GM21381 (cell line): ENCODE results near the gene TTC12.

Source experiments
- ATAC-seq: cut with Tn5 transposase; IDR thresholded peaks from one replicate; pipeline ENCODE4 v1.9.1; 2021; ENCODE audit warnings: mild to moderate bottlenecking, moderate library complexity; ENCODE audit not compliant: unreplicated experiment

TTC12 gene

DNA sequence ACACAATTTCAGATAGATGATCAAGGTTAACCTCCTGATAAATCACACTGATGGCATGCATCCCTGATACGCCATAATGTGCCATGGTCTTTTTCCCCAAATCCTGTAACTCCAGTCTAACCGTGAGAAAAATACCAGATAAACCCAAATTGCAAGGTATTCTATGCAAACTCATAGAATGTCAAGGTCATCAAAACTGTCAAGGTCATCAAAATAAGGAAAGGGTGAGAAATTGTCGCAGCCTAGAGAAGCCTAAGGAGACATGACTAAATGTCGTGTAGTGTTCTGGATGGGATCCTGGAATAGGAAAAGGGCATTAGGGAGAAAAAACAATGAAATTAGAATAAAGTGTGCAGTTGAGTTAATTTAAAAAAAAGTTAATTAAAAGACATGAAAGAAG lies 4.7 kb downstream of the TTC12 start:
- ATAC-seq: no peak

DNA sequence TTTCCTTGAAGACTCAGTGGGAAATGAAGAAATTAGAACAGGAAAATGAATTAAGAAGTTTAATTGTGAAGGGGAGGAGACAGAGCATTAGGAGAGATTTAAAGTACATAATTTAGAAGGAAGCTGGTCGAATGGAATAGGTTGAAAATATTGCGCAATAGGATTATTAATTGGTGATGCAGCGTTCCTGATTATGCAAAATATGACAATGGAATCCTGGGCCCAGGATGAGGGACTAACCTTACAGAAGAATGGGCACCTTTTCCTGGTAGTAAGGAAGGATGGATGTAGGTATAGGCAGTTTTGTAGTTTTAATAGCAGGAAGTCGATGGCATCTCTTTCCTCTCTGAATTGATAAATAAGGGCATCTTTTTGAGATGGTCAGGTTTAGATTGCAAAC lies 7.8 kb downstream of the TTC12 start:
- no peak for ATAC-seq

DNA sequence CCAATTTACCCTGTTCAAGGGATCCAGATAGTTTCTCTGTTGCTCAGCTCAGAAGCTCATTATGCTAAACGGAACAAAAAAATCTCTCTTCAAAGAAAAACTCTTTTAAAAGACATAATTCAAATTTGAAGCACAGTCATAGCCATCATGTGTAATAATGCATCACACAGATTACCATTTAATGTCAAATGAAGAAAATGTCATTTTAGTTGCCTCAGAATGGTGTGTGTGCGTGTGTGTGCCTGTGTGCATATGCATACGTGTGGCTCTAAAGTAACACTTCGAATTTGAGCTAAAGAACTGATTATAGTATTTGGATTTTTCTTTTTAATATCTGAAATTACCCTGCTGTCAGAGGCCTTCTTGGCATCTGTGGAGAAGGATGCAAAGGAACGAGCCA lies 9.9 kb downstream of the TTC12 start:
- no peak for ATAC-seq

- no peak for ATAC-seq
These were observed 15.3 kb downstream of the TTC12 start for GRCh38 chr11:113329725-113330124.

GRCh38 chr11:113331441-113331840 lies 17.1 kb downstream of the TTC12 start:
- ATAC-seq: no peak

DNA sequence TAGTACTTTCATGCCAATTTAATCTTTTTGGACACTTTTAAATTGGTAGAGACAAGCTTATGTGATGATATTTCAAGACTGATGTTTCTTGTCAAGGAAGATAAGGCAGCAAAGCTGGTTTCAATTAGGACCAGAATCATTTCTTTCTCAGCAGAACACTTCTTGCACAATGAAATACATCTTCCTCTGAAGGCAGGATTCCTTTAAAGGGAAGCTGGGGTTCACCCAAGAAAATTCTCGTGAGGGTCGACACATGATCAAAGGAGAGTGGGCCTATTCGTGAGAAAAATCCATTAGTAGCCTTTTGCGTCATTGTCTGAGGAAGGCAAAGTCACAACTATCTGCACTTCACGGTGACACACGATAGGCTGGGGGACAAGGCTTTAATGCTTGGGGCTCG lies 17.6 kb downstream of the TTC12 start:
- ATAC-seq: no peak

- no peak for ATAC-seq
These were observed 18.4 kb downstream of the TTC12 start for GRCh38 chr11:113332638-113333329.

DNA sequence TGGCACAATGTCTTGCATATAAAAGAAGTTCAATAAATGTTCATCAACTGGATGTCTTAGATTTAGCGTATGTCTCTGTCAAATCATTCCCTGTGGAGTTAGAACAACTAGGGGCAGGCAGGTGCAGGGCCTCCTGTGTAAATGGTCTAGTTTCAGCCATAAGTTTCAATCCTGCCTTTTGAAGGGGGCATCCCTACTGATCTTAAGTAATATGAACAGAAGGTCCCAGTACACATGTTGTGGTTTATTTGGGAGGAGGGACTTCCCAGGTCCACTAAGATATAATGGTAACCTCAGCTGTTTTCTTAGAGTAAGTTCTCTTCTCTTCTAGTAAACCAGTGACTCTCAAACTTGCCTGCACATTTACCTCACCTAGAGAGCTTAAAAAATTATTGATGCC lies 19.8 kb downstream of the TTC12 start:
- ATAC-seq: no peak

DNA sequence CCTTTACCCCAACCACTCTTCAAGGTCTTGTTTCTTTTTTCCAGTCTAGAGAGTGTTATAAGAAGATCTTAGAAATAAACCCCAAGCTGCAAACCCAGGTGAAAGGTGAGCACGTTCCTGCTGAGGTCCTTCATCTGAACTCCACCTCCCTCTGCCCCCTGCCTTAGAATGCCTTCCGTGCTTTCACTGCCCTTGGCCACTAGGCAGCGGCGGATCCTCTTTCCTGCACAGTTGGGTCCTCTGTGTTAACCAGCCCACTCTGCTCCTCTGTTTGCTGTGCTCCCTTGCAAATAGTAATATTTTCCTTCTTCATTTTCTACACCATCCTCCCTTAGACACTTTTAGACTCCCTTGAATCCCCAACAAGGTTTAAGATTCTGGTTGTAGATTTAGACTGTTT lies 24.3 kb downstream of the TTC12 start:
- no peak for ATAC-seq

DNA sequence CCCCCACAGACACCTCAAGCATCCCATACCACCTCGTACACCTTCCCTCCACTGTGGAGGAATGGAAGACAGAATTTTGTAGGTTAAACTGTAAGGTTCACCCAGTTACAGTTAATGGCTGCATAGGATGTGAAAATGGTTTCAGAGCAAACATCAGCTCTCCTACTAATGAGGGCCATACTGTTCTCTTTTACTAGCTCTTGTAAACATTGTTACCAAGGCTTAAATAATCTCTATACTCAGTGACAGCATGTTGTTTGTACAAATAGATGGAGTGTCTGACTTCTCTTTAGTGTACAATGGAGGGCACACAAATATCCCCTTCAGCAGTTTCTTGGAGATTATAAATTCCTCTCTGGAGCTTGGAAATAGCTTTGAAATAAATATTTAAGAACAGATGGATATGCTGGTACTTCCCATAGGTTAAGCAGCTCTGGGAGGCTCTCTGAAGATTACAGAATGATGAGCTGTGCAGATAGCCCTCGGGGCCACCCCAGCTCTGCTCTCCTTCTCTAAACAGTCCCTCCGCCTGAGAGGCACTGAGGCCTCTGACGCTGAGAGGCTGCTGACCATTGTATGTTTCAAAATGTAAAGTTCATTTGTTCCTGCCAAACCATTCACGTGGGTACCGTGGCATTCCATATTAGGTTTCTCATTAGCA lies 25.7 kb downstream of the TTC12 start:
- ATAC-seq: no peak

GRCh38 chr11:113341388-113342165 lies 27.2 kb downstream of the TTC12 start:
- no peak for ATAC-seq

GRCh38 chr11:113345978-113346377 lies 31.6 kb downstream of the TTC12 start:
- ATAC-seq: no peak

- ATAC-seq: no peak
These were observed 35.1 kb downstream of the TTC12 start for GRCh38 chr11:113349528-113349927.

DNA sequence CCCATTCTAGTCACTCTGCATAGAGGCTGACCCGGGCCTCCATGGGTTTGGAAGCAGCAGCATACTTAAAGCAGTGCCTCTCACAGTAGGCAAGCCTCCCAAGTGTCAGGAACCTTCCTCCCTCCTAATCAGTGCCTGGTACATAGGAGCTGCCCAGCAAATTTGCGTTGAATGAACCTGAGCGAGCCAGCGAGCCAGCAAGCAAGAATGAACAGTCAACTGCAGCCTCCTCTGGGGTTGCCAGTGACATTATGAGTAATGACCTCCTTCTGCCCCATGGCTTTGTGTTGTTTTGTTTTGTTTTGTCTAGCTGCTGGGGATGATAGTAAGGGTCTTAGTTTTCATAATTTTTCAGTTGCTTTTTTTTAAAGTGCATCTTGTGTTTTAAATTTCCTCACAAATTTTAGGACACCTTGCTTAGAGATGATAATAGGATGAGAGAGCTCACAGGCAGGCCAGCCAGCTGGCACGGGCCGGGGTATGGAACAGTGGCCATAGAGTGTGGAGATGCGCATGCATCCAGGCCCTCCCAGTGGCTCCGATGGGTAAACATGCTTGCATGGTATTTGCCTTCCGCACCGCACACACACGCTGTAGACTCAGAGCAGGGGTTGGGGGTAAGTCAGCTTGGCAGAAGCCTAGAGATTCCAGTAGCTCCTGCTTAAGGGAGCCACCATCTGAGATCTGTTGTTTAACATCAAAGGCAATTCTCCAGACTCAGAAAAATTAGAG lies 36.1 kb downstream of the TTC12 start:
- no peak for ATAC-seq

- no peak for ATAC-seq
These were observed 36.7 kb downstream of the TTC12 start for GRCh38 chr11:113351068-113351450.

- no peak for ATAC-seq
These were observed 37.1 kb downstream of the TTC12 start for GRCh38 chr11:113351480-113351879.

DNA sequence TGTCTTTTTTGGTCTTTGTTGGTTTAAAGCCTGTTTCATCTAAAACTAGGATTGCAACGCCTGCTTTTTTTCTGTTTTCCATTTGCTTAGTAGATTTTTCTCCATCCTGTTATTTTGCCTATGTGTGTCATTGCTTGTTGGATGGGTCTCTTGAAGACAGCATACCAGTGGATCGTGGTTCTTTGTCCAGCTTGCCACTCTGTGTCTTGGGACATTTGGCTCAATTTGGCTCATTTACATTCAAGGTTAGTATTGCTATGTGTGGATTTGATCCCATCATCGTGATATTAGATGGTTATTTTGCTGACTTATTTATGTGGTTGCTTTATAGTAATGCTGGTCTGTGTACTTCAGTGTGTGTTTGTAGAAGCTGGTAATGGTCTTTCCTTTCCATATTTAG lies 41.8 kb downstream of the TTC12 start:
- no peak for ATAC-seq

- no peak for ATAC-seq
These were observed 49.0 kb downstream of the TTC12 start for GRCh38 chr11:113363406-113363805.

GRCh38 chr11:113363996-113364641 lies 49.7 kb downstream of the TTC12 start:
- ATAC-seq: no peak

GRCh38 chr11:113365895-113366294 lies 51.5 kb downstream of the TTC12 start:
- ATAC-seq: no peak

DNA sequence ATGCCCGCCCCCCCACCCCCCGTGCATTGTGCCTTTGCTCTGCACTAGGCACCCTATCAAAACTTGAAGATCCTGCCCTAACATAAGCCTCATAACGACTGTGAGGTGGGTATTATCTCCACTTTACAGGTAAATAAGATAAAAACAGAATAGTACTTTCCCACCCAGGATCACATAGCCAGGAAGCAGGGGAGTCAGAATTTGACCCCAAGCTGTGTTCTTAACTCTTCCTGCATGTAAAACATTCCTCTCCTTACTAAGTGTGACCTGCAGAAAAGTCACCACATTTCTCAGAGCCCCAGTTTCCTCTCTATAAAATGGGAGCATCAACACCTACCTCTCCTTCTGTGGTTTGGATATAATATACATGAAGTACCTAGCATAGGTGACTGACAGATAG lies 55.0 kb downstream of the TTC12 start:
- ATAC-seq: no peak
